ENCODE results near the gene EPM2A.

Gene EPM2A

GRCh38 chr6:145620088-145620487 lies 115.2 kb downstream of the EPM2A start:
- intact Hi-C loops (cut with DNase I), result no loop called here
- DNase-seq, result no peak

GRCh38 chr6:145609521-145609920 lies 125.8 kb downstream of the EPM2A start:
- intact Hi-C loops (cut with DNase I), result no loop called here
- DNase-seq, result no peak

GRCh38 chr6:145608850-145609249 lies 126.5 kb downstream of the EPM2A start:
- no peak for DNase-seq
- intact Hi-C loops (cut with DNase I), result no loop called here

GRCh38 chr6:145603991-145604390 lies 131.3 kb downstream of the EPM2A start:
- DNase-seq, result no peak
- intact Hi-C loops (cut with DNase I), result no loop called here

- intact Hi-C loops (cut with DNase I), result no loop called here
- DNase-seq, result no peak
These were observed 131.9 kb downstream of the EPM2A start for GRCh38 chr6:145603424-145603833.

GRCh38 chr6:145602726-145603326 lies 132.5 kb downstream of the EPM2A start:
- DNase-seq, result peak in 1 of 10 donors; percentile 64
- intact Hi-C loops (cut with DNase I), result no loop called here

- no peak for DNase-seq
- intact Hi-C loops (cut with DNase I), result no loop called here
These were observed 133.9 kb downstream of the EPM2A start for GRCh38 chr6:145601397-145601796.

- DNase-seq, result no peak
- intact Hi-C loops (cut with DNase I), result no loop called here
These were observed 135.0 kb downstream of the EPM2A start for GRCh38 chr6:145600299-145600698.

GRCh38 chr6:145588981-145589380 lies 146.3 kb downstream of the EPM2A start:
- no peak for DNase-seq
- intact Hi-C loops (cut with DNase I), result no loop called here

- DNase-seq, result no peak
These were observed 148.0 kb downstream of the EPM2A start for GRCh38 chr6:145587334-145587733.

GRCh38 chr6:145583753-145584152 lies 151.6 kb downstream of the EPM2A start:
- no peak for DNase-seq
- intact Hi-C loops (cut with DNase I), result no loop called here

More at GRCh38 chr6:145587334-145587733, 148.0 kb downstream of the EPM2A start:
- intact Hi-C loops (cut with DNase I), result no loop called here
